Peyer's patch (tissue), 4 donors: ENCODE results near the gene UST.

Experiments
- CTCF ChIP-seq, 6 experiments: fragments of 450-650 bp in 4 of 6; fragments of 200-600 bp in 2 of 6; sonication (generic) in 1 of 6; IDR thresholded peaks; one replicate each; pipeline ENCODE4 v1.5.1; 2017 to 2019; ENCODE audit warnings: antibody characterized with exemption in 6 of 6, mild to moderate bottlenecking in 3 of 6, moderate library complexity in 1 of 6
- POLR2A ChIP-seq, 2 donors: fragments of 450-650 bp; IDR thresholded peaks; one replicate each; pipeline ENCODE4 v1.5.1; 2017; ENCODE audit warnings: antibody characterized with exemption in 2 of 2, mild to moderate bottlenecking in 2 of 2, moderate library complexity in 2 of 2

GRCh38 chr6:148883270-148883669, 136.4 kb downstream of the UST start:
- TF ChIP-seq CTCF (IDR thresholded peaks at IDR 0.05) (no peak), POLR2A (IDR thresholded peaks at IDR 0.05) (no peak)
